ENCODE data around the gene PLOD3.

GRCh38 chr7:101167645-101168411, 49.6 kb downstream of the PLOD3 start:
- TF ChIP-seq CTCF (IDR thresholded peaks at IDR 0.05), result no peak
- no peak for TF ChIP-seq POLR2A (IDR thresholded peaks at IDR 0.05)

Measured in thyroid gland (tissue), 4 donors.